ENCODE results near the gene DDX27. TPM values are rescaled to one million over a fixed set of nuclear protein-coding genes. Genes with fewer than 3 reads are reported as not detected.

DDX27 gene
- total and polyA plus RNA-seq, 2 of the 13 experiments (the other 11 are each of a cell fraction or from before 2014, with no cell fraction given): 42.6 to 72.8 TPM

- TF ChIP-seq ZHX2 (IDR thresholded peaks at IDR 0.05; ENCODE audit: low read depth): no peak
- TF ChIP-seq ZHX2 (CRISPR knock-in tag; IDR thresholded peaks at IDR 0.05; ENCODE audit: borderline replicate concordance): no peak
- peak; percentile 71 for TF ChIP-seq THAP11 (CRISPR knock-in tag; IDR thresholded peaks at IDR 0.05)
- TF ChIP-seq NRL (CRISPR knock-in tag; IDR thresholded peaks at IDR 0.05; ENCODE audit: borderline replicate concordance): no peak
- TF ChIP-seq ZNF574 (CRISPR knock-in tag; IDR thresholded peaks at IDR 0.05): no peak; the same call in 1 of the 2 replicates
- TF ChIP-seq ZNF484 (CRISPR knock-in tag; IDR thresholded peaks at IDR 0.05; ENCODE audit: borderline replicate concordance, low read depth): no peak
- TF ChIP-seq KLF16 (CRISPR knock-in tag; IDR thresholded peaks at IDR 0.05): peak in 1 of 2 experiments; percentile 46; a peak in 2 of 4 replicates
- TF ChIP-seq ZNF20 (CRISPR knock-in tag; IDR thresholded peaks at IDR 0.05): no peak
- TF ChIP-seq DPF2 (CRISPR knock-in tag; IDR thresholded peaks at IDR 0.05; ENCODE audit: borderline replicate concordance, low read depth): 0 out of 2 replicates have a peak, but pooled peaks have one; percentile 24
- no peak for TF ChIP-seq SP140L (CRISPR knock-in tag; IDR thresholded peaks at IDR 0.05; ENCODE audit: borderline replicate concordance)
- no peak for TF ChIP-seq SKIL (CRISPR knock-in tag; IDR thresholded peaks at IDR 0.05; ENCODE audit: borderline replicate concordance)
- no peak; the same call in 1 of the 2 replicates for TF ChIP-seq ZNF639 (CRISPR knock-in tag; conservative IDR thresholded peaks at IDR 0.05)
- TF ChIP-seq TAF1 (CRISPR knock-in tag; IDR thresholded peaks at IDR 0.05): peak; percentile 31; the same call in 1 of the 2 replicates
- TF ChIP-seq BCL3 (CRISPR knock-in tag; IDR thresholded peaks at IDR 0.05): no peak
Measured at GRCh38 chr20:49186535-49187329, 32.5 kb upstream of the DDX27 start (continued).
